RKO (cell line): Measurements from ENCODE around the gene HAUS7.

ENCODE experiments used
- DNase-seq: peaks from one replicate; pipeline ENCODE4 v3.0.0-alpha.2; 2016; ENCODE audit warnings: low spot score

HAUS7 gene

DNA sequence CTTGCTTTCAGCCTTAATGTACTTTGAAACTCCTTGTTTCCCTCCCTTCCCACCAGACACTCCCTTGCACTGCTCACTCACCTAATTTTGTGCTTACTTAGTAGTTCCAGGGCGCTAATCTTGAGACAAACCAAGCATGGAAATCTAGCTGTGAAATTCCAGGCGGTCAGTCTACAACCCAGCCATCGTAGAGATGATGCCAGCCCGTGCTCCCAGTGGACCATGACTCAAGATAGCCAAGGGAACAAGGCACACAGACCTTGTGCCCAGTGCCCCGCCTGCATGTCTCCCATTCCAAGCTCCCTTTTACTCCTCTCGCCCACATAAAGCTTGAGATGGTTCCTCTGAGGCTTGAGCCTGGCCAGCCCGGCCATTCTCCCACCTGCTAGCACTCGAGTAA, 35.6 kb downstream of the HAUS7 start:
- DNase-seq, result no peak

DNA sequence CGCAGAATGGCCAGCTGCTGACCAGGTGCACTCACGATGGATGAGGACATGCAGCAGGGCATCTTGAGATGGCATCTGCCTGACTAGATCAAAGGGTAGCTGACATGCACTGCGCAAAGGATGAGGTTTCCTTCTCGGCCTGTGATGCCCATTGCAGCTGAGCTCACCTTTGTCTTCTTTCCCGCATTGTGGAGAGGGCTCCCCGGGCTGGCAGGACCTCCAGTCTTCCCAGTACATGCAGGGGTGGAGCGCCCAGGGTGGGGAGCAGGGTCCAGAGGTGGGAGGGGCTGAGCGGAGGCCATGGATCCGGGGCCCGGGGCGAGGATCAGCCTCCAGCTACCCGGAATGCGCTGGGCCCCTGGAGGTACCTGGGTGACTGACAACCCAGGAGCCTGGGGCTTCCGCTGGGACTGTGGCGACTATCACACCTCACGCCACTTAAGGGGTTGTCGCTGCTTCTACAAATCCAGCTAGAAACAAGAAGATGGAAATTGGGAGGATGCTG, 36.5 kb downstream of the HAUS7 start:
- DNase-seq, result no peak

DNA sequence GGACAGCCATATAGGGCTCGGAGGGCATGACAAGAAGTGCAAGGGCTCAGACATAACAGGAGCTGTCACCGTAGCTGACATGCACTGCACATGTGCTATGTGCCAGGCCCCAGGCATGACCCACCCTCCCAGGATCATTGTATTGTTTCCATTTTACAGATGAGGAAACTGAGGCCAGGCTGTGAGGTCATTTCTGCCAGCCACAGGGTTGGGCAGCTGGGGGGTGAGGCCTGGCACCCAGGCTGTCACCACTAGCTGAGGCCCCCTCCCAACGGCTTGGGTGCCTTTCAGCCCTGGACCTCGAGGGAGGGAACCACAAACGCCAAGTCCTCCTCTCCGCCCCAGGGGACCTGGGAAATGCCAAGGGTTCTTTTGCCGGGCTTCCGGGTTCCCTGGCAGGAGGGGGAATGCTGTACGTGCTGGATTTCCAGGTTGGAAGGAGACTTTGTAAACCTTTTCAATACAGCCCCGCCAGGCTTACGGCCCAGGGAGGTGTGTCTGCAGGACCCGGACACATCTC, 37.2 kb downstream of the HAUS7 start:
- DNase-seq, result no peak

DNA sequence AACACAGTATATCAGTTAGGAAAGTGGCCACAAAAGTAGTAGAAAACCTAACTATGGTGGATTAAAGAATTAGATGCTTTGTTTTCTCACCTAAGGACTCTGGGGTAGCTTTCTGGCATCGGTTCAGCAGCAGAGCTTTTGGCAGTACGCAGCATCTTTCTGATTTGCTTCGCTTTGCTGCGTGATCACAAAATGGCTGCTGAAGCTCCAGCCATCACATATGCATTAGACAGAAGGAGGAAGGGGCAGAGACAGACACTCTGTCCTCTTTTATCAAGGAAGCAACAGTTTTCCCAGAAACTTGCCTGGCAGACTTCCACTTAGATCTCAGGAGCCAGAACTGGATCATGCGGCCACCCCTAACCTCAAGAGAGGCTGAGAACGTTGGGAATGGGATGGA, 39.6 kb downstream of the HAUS7 start:
- no peak for DNase-seq

GRCh38 chrX:153426204-153426603, 44.2 kb downstream of the HAUS7 start:
- DNase-seq, result no peak

- no peak for DNase-seq
These were observed 46.7 kb downstream of the HAUS7 start for GRCh38 chrX:153423652-153424051.

DNA sequence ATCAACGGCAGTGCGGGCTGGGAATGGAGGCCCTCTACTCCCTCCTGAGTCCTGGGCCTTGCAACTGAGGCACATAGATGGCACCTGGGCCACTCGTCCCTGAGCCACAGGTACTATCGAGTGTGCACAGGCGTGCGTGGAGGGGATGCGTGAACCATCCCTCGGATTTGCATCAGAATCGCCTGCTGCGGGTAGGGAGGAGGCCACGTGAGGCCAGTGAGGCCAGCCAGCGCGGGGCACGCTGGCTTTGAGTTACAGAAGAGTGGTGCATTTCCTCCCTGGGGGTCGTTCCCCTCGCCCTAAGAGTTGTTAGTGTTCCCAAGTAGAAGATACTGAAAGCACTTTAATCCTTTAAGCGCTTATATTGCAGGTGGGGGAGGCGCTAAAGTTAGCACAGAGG, 48.5 kb downstream of the HAUS7 start:
- DNase-seq, result no peak

- DNase-seq, result no peak
These were observed 49.4 kb downstream of the HAUS7 start for GRCh38 chrX:153420851-153421599.

DNA sequence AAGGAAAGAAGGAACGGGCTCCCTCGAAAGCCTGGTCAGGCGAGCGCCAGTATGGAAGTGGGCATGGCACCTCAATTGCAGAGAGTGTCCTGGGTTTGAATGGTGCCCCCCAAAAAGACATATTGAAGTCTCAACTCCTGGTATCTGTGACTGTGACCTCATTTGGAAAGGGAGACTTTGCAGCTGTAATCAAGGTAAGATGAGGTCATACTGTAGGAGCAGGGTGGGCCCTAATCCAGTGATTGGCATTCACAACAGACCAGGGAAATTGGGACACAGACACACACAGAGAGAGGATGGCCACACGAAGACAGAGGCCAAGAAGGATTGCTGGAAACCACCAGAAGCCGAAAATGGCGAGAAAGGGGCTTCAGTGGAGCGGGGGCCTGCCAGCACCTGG, 52.7 kb downstream of the HAUS7 start:
- no peak for DNase-seq

GRCh38 chrX:153416781-153417450, 53.5 kb downstream of the HAUS7 start:
- no peak for DNase-seq

- DNase-seq, result no peak
These were observed 55.4 kb downstream of the HAUS7 start for GRCh38 chrX:153414856-153415510.

DNA sequence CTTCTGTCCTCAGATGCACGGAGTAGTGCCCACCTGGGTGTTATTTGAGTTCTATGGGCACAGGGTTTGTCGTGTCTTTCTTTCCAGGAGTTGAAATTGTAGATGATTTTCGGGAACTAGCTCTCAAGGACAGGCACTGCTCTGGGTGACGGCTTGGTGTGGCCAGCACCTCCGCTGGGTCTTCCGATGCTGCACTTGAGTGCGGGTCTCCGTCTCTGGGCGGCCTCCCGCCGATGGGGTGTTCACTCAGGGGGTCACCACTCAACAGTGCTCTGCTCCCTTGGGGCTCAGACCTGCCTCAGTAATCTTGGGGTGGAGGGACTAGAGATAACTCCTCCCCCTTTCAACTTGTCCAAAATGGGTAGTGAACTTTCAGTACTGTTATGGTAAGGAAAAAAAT, 56.6 kb downstream of the HAUS7 start:
- no peak for DNase-seq

- no peak for DNase-seq
These were observed 57.3 kb downstream of the HAUS7 start for GRCh38 chrX:153412746-153413720.

DNA sequence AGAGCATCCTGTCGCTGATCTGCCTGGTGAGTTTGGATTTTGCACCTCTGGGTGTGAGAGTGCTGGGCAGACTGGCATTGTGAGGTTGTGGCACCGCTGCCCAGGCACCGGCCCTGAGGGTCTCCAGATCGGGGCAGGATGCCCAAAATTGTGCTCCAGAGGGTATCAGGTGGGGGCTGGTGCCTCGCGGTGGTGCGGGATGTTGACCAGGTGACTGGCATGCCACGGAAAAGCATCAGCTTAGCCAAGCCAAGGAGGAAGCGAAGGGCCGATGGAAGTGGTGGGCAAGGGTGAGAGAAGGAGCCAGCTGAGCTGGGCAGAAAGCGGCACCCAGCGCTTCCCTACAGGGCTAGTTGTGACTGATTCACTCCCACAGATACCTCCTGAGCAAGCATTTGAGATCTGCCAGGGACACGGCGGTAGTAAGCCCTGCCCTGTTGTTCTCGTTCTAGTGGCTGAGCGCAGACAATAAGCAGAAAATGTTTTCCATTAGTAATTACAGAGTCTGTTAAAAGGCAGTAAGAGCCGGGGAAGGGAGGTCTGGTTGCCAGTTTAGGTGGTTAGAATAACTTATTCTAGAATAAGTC, 58.3 kb downstream of the HAUS7 start:
- no peak for DNase-seq

DNA sequence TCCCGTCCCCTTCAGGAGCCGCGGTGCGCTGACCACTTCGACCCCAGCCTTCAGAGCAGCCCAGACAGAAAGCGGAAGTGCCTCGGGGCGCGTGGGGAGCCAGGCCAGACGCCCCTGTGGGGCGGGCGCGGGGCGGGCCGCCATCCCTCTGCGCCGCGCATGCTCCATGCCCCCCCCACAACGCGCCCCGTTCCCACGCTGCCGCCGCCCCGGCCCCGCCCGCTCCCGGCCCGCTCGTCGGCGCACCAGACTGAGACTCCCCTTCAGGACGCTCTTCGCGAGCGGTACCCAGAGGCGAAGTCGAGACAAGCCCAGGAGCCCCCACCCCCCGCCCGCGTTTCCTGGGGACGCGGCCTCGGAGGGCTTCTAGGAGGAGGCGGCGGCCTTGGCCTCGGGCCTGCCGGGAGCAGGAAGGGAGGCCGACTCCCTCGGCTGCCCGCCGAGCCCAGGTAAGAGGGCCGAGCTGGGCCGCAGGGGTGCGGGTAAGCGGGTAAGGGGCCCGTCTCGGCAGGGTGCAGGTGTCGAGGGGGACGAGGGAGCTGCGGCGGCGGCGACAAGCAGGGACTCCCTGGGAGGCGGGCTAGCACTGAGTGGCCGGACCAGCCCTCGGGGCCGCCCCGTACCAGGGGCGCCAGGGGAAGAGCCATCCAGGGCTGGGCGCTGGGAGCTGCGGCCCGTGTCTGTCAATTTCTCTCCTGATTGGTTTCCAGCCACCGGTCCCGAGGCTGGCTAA, 59.0 kb downstream of the HAUS7 start, which contains the start of gene ZFP92:
ZFP92 (plus strand) TSS at position 218 of the 733 bp plus-strand sequence. CDS start 6,851 bp downstream, outside the sequence.
- no peak for DNase-seq

DNA sequence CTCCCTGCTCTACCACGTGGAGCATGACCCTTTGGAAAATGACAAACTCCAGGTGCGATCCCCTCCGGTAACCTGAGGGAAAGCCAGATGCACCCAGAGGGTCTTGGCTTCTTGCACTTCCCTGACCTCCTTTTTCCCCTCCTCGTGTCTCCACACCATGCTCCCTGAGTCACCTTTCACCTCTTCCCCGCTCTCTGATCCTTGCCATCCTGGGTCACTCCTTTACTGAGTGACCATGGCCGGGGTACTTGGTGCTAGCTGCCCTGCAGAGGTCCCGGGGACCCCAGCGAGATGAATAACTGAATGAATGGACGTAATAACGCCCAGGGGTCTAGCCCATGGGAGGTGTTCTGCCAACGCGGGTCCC, 59.5 kb downstream of the HAUS7 start:
- no peak for DNase-seq

GRCh38 chrX:153410373-153410772, 60.0 kb downstream of the HAUS7 start:
- DNase-seq, result no peak

- DNase-seq, result no peak
These were observed 60.8 kb downstream of the HAUS7 start for GRCh38 chrX:153409414-153410101.

GRCh38 chrX:153408871-153409351, 61.5 kb downstream of the HAUS7 start:
- DNase-seq, result no peak
